ENCODE measurements around the gene TMEM132A. TPM values are rescaled to one million over a fixed set of nuclear protein-coding genes. Genes with fewer than 3 reads are reported as not detected.

The TMEM132A gene
- total RNA-seq, 1 experiment from 2014 or later = 140 TPM

DNA sequence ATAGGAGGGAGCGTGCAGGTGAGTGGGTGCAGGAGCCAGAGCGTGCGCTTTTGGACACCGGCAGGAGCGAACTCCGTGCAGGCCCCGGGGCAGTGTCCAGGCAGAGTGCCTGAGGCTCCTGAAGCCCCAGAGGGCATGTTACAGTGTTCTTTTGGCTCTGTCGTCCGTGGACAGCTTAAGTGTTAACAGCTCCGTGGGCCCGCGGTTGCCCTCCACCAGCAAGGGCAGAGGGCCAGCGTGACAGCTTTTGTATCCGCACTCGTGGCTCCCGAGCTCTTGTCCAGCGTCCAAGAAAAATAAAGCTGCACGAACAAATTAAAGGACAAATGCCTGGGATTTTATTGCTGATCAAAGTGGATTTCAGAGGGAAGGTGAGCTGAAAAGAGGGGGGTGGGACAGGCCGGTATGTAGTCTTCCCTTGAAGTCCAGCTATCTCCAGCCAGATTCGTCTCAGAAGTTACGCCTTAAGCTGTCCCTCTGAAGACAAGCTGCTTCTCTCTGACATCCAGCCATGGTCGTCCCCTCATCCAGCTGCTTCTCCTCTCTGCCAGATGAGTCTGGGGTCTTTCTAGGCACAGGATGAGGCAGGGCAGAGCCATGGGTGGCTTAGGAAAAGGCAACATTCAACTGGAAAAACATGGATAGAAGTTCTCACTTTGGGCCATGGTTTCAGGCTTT, 11.3 kb upstream of the TMEM132A start:
- POLR2A ChIA-PET (ENCODE audit: low non-redundant PET) = interaction anchor here (0.6 kb wide), 1 partner anchor 270 kb away, joined by 3 read pairs; no protein-coding TSS in a partner anchor
- H3K27ac ChIP-seq (ENCODE audit: low read depth, low read length, poor library complexity, severe bottlenecking) = peak overlapping the region; percentile 89
- intact Hi-C loops (cut with micrococcal nuclease; ENCODE audit: unreplicated experiment) = loop anchor here (10.0 kb wide), 1 partner anchor 1348 kb away; no protein-coding TSS in a partner anchor

DNA sequence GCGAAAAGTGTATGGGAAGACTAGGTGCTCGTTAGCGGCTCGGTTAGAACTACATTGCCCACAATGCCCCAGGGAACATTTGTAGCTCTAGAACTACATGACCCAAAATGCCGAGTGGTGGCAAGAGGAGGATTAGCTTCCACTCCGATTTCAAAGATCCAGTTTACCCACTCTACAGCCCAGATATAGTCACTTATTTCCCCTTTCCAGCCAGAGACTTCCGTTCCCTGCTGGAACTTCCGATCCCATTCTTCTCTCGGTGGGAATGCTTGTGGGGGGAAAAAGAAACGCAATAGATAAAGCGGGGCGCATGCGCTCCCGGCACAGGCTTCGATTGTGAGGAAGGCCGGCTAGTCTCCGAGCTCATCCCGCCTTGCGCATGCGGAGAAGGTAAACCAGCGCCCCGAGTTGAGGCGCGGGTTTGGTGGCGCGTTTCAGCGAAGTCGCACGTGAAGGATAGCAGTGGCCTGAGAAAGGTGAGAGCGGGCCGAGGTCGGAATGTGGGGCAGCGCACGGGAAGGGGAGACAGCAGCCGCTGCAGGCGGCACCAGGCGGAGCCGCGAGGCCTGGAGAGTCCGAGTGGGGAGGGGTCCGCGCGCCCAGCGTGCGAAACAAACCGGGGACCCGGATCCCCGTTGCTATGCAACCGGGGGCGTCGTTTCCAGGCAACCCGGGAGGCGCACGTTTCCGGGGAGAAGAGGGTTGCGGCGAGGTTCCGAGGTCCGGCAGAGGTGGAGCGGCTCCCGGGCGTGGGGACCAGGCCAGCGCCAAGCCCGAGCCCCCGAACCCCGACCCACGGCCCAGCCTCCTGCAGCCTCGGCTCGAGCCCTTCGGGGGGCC, 10.2 kb upstream of the TMEM132A start, which contains the start of gene TMEM109:
Gene TMEM109, plus strand, starts transcription at position 366 of the 840 bp plus-strand sequence. CDS start 5,536 bp downstream, outside the sequence.
- Histone ChIP-seq H3K27ac (ENCODE audit: low read depth, low read length, poor library complexity, severe bottlenecking) (peak within 1 kb of the TSS; percentile 89), H3K9me3 (ENCODE audit: low read depth, low read length, poor library complexity, severe bottlenecking) (no peaks in the 10 kb centered on the region), H3K4me1 (ENCODE audit: insufficient read depth, low read length, poor library complexity, severe bottlenecking) (peaks cover 28% of the 10 kb centered on the region), H3K4me3 (ENCODE audit: low read depth, low read length, poor library complexity, severe bottlenecking) (peak within 1 kb of the TSS; percentile 62), H3K27me3 (replicated peaks; ENCODE audit: insufficient read depth, low read depth, low read length, poor library complexity) (no peaks in the 10 kb centered on the region), H3K36me3 (ENCODE audit: insufficient read depth, low read length, poor library complexity, severe bottlenecking) (no peaks in the 10 kb centered on the region)
- TF ChIP-seq, protein P1, sequence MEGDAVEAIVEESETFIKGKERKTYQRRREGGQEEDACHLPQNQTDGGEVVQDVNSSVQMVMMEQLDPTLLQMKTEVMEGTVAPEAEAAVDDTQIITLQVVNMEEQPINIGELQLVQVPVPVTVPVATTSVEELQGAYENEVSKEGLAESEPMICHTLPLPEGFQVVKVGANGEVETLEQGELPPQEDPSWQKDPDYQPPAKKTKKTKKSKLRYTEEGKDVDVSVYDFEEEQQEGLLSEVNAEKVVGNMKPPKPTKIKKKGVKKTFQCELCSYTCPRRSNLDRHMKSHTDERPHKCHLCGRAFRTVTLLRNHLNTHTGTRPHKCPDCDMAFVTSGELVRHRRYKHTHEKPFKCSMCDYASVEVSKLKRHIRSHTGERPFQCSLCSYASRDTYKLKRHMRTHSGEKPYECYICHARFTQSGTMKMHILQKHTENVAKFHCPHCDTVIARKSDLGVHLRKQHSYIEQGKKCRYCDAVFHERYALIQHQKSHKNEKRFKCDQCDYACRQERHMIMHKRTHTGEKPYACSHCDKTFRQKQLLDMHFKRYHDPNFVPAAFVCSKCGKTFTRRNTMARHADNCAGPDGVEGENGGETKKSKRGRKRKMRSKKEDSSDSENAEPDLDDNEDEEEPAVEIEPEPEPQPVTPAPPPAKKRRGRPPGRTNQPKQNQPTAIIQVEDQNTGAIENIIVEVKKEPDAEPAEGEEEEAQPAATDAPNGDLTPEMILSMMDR (conservative IDR thresholded peaks at IDR 0.05; ENCODE audit: low read depth, low read length) = no peak
- no peak for TF ChIP-seq EZH2 (IDR thresholded peaks at IDR 0.05; ENCODE audit: borderline replicate concordance, low read depth, low read length, poor library complexity, severe bottlenecking)
- DNase-seq (ENCODE audit: low spot score) = peak; percentile 99
- BruUV-seq (replicated peaks) = no TSS peak
- intact Hi-C loops (cut with micrococcal nuclease; ENCODE audit: unreplicated experiment) = loop anchor here (10.0 kb wide), 1 partner anchor 1349 kb away; no protein-coding TSS in a partner anchor
- ChIA-PET CTCF (interaction anchor here (0.6 kb wide), 1 partner anchor 383 kb away, joined by 10 read pairs; no protein-coding TSS in a partner anchor), POLR2A (ENCODE audit: low non-redundant PET) (interaction anchor here (0.6 kb wide), 1 partner anchor 269 kb away, joined by 3 read pairs; no protein-coding TSS in a partner anchor)

More for the DNA sequence above, 11.3 kb upstream of the TMEM132A start:
- CTCF ChIA-PET = interaction anchor here (1.5 kb wide), 1 partner anchor 13 kb away, joined by 3 read pairs; no protein-coding TSS in a partner anchor
- no peaks in the 10 kb centered on the region for H3K9me3 ChIP-seq (ENCODE audit: low read depth, low read length, poor library complexity, severe bottlenecking)
- no peak for TF ChIP-seq EZH2 (IDR thresholded peaks at IDR 0.05; ENCODE audit: borderline replicate concordance, low read depth, low read length, poor library complexity, severe bottlenecking)
- TF ChIP-seq, protein P1 (conservative IDR thresholded peaks at IDR 0.05; ENCODE audit: low read depth, low read length) = no peak
- H3K36me3 ChIP-seq (ENCODE audit: insufficient read depth, low read length, poor library complexity, severe bottlenecking) = no peaks in the 10 kb centered on the region
- no peak for DNase-seq (ENCODE audit: low spot score)
- H3K4me1 ChIP-seq (ENCODE audit: insufficient read depth, low read length, poor library complexity, severe bottlenecking) = peaks cover 18% of the 10 kb centered on the region
- no peaks in the 10 kb centered on the region for H3K27me3 ChIP-seq (replicated peaks; ENCODE audit: insufficient read depth, low read depth, low read length, poor library complexity)
- no TSS peak for BruUV-seq (replicated peaks)
- H3K4me3 ChIP-seq (ENCODE audit: low read depth, low read length, poor library complexity, severe bottlenecking) = peak overlapping the region; percentile 62

DNA sequence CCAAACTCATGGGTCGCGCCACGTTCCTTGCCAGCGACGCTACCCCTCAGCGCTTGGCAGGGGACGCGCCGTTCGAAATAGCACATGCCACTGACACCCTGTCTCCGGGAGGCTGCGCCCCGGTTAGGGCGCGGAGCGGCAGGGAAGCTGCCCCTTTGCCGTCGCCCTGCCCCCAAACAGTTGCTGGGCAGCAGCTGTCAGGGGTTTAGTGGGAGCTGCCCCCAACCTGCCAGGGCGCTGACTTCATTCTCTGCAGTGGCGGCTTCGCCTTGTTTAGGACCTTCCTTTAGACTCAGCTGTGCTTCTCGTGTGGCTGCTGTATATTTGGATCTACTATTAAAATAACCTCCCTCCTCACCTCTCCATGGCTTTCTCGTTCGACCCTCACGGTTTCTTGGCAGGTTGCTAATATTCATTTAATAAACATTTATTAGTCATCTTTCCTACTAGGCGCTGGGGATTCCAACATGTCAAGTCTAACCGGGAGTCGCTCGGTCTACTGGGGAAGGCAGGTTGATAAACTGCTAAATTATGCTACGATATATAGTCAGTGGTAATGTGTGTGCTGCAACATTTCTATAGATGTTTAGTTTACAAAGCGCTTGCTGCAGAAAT, 9.5 kb upstream of the TMEM132A start:
- peak overlapping the region; percentile 62 for H3K4me3 ChIP-seq (ENCODE audit: low read depth, low read length, poor library complexity, severe bottlenecking)
- ChIA-PET CTCF (interaction anchor here (0.5 kb wide), 1 partner anchor 1038 kb away, joined by 3 read pairs; no protein-coding TSS in a partner anchor), POLR2A (ENCODE audit: low non-redundant PET) (no interaction called here)
- H3K27me3 ChIP-seq (replicated peaks; ENCODE audit: insufficient read depth, low read depth, low read length, poor library complexity) = no peaks in the 10 kb centered on the region
- no peaks in the 10 kb centered on the region for H3K9me3 ChIP-seq (ENCODE audit: low read depth, low read length, poor library complexity, severe bottlenecking)
- intact Hi-C loops (cut with micrococcal nuclease; ENCODE audit: unreplicated experiment) = loop anchor here (10.0 kb wide), 1 partner anchor 1350 kb away; no protein-coding TSS in a partner anchor
- H3K36me3 ChIP-seq (ENCODE audit: insufficient read depth, low read length, poor library complexity, severe bottlenecking) = peaks cover 2% of the 10 kb centered on the region
- no TSS peak for BruUV-seq (replicated peaks)
- peak overlapping the region; percentile 89 for H3K27ac ChIP-seq (ENCODE audit: low read depth, low read length, poor library complexity, severe bottlenecking)
- DNase-seq (ENCODE audit: low spot score) = peak; percentile 41
- TF ChIP-seq EZH2 (IDR thresholded peaks at IDR 0.05; ENCODE audit: borderline replicate concordance, low read depth, low read length, poor library complexity, severe bottlenecking) = no peak
- TF ChIP-seq, protein P1 (conservative IDR thresholded peaks at IDR 0.05; ENCODE audit: low read depth, low read length) = no peak
- peaks cover 28% of the 10 kb centered on the region for H3K4me1 ChIP-seq (ENCODE audit: insufficient read depth, low read length, poor library complexity, severe bottlenecking)
